ENCODE measurements around the gene AFAP1L1. TPM values are rescaled to one million over a fixed set of nuclear protein-coding genes. Genes with fewer than 3 reads are reported as not detected.

Gene AFAP1L1
- total RNA-seq, 4 donors from 2014 or later, result 48.8 to 99.8 (median 70.3) TPM

GRCh38 chr5:149288436-149288835 lies 16.8 kb downstream of the AFAP1L1 start:
- no peak for TF ChIP-seq CTCF (IDR thresholded peaks at IDR 0.05; ENCODE audit: low read depth)

GRCh38 chr5:149289301-149289700 lies 17.6 kb downstream of the AFAP1L1 start:
- TF ChIP-seq CTCF (IDR thresholded peaks at IDR 0.05; ENCODE audit: low read depth), result no peak

GRCh38 chr5:149294872-149295829 lies 23.5 kb downstream of the AFAP1L1 start:
- TF ChIP-seq CTCF (IDR thresholded peaks at IDR 0.05; ENCODE audit: low read depth), result no peak

GRCh38 chr5:149297340-149298025 lies 25.8 kb downstream of the AFAP1L1 start:
- no peak for TF ChIP-seq CTCF (IDR thresholded peaks at IDR 0.05; ENCODE audit: low read depth)

GRCh38 chr5:149298163-149298562 lies 26.5 kb downstream of the AFAP1L1 start:
- no peak for TF ChIP-seq CTCF (IDR thresholded peaks at IDR 0.05; ENCODE audit: low read depth)

GRCh38 chr5:149298842-149299404 lies 27.3 kb downstream of the AFAP1L1 start:
- TF ChIP-seq CTCF (IDR thresholded peaks at IDR 0.05; ENCODE audit: low read depth), result no peak

All from subcutaneous adipose tissue (tissue), 4 donors.